DOHH2 (cell line): ENCODE results near the gene ABHD14A.

Experiments
- H3F3A ChIP-seq: fragments of 200-600 bp; sonication (generic), shearing (Covaris generic); 2 replicates; pipeline ENCODE4 v1.6.0; 2016; ENCODE audit warnings: antibody characterized with exemption, mild to moderate bottlenecking; ENCODE audit not compliant: control insufficient read depth, insufficient read depth
- H3K27ac ChIP-seq: fragments of 200-600 bp; sonication (generic); 2 replicates; pipeline ENCODE4 v1.5.1; 2014; ENCODE audit warnings: low read depth, mild to moderate bottlenecking, low read length, moderate library complexity
- H3K27me3 ChIP-seq: fragments of 200-600 bp; sonication (generic); 2 replicates; pipeline ENCODE4 v1.6.1; 2014; ENCODE audit warnings: mild to moderate bottlenecking, low read length, mixed read lengths; ENCODE audit not compliant: control insufficient read depth
- H3K36me3 ChIP-seq: fragments of 200-600 bp; sonication (generic); 2 replicates; pipeline ENCODE4 v1.6.1; 2014; ENCODE audit warnings: mild to moderate bottlenecking, low read length, moderate library complexity, mixed read lengths; ENCODE audit not compliant: control insufficient read depth
- H3K4me1 ChIP-seq: fragments of 200-600 bp; sonication (generic); 2 replicates; pipeline ENCODE4 v1.6.1; 2014; ENCODE audit warnings: mild to moderate bottlenecking, low read length, mixed read lengths; ENCODE audit not compliant: control insufficient read depth
- H3K4me2 ChIP-seq: fragments of 200-600 bp; sonication (generic); 2 replicates; pipeline ENCODE4 v1.6.0; 2014; ENCODE audit warnings: mild to moderate bottlenecking, low read length, moderate library complexity
- H3K4me3 ChIP-seq: fragments of 200-600 bp; sonication (generic); 2 replicates; pipeline ENCODE4 v1.5.1; 2014; ENCODE audit warnings: mild to moderate bottlenecking, low read length, mixed read lengths
- H3K79me2 ChIP-seq: fragments of 200-600 bp; sonication (generic); 2 replicates; pipeline ENCODE4 v1.6.1; 2014; ENCODE audit warnings: mild to moderate bottlenecking, low read length, mixed read lengths; ENCODE audit not compliant: control insufficient read depth
- H3K9me2 ChIP-seq: fragments of 200-600 bp; sonication (generic); replicated peaks from 2 replicates; pipeline ENCODE4 v1.6.1; 2014; ENCODE audit warnings: mild to moderate bottlenecking, low read length, mixed read lengths; ENCODE audit not compliant: control insufficient read depth
- H3K9me3 ChIP-seq: fragments of 200-600 bp; sonication (generic); 2 replicates; pipeline ENCODE4 v1.6.1; 2014; ENCODE audit warnings: antibody characterized with exemption, low read length, mixed read lengths; ENCODE audit not compliant: control insufficient read depth, insufficient read depth
- H4K20me1 ChIP-seq: fragments of 200-600 bp; sonication (generic); 2 replicates; pipeline ENCODE4 v1.6.0; 2014; ENCODE audit warnings: low read depth, mild to moderate bottlenecking, antibody characterized with exemption, low read length, moderate library complexity; ENCODE audit not compliant: control insufficient read depth, insufficient read depth
- CTCF ChIP-seq: fragments of 200-600 bp; sonication (generic); IDR thresholded peaks from one replicate; pipeline ENCODE4 v1.5.1; 2014; ENCODE audit warnings: antibody characterized with exemption, mild to moderate bottlenecking, low read depth, low read length; ENCODE audit not compliant: poor library complexity, severe bottlenecking
- EZH2phosphoT487 ChIP-seq: fragments of 200-600 bp; sonication (generic); IDR thresholded peaks from 2 replicates; pipeline ENCODE4 v1.6.1; 2017; ENCODE audit warnings: borderline replicate concordance, mild to moderate bottlenecking, antibody characterized with exemption, low read length, moderate library complexity, mixed read lengths

ABHD14A gene

GRCh38 chr3:51943451-51944391, 31.1 kb upstream of the ABHD14A start:
- Histone ChIP-seq H3K36me3 (peaks cover 16% of the 10 kb centered on the region), H3K27ac (no peak overlapping the region), H3F3A (no peaks in the 10 kb centered on the region), H3K4me2 (no peak overlapping the region), H3K9me2 (no peaks in the 10 kb centered on the region), H3K4me3 (no peak overlapping the region), H3K4me1 (peaks cover 29% of the 10 kb centered on the region), H3K27me3 (no peaks in the 10 kb centered on the region), H3K9me3 (no peaks in the 10 kb centered on the region), H3K79me2 (peaks cover 33% of the 10 kb centered on the region), H4K20me1 (no peaks in the 10 kb centered on the region)
- TF ChIP-seq CTCF (no peak), EZH2phosphoT487 (no peak)

GRCh38 chr3:51944451-51945021, 30.3 kb upstream of the ABHD14A start:
- Histone ChIP-seq H3K9me3 (no peaks in the 10 kb centered on the region), H3K4me1 (peaks cover 25% of the 10 kb centered on the region), H4K20me1 (no peaks in the 10 kb centered on the region), H3K79me2 (peaks cover 24% of the 10 kb centered on the region), H3K27me3 (no peaks in the 10 kb centered on the region), H3F3A (no peaks in the 10 kb centered on the region), H3K36me3 (peaks cover 9% of the 10 kb centered on the region), H3K27ac (no peak overlapping the region), H3K9me2 (no peaks in the 10 kb centered on the region), H3K4me3 (no peak overlapping the region), H3K4me2 (no peak overlapping the region)
- TF ChIP-seq EZH2phosphoT487: no peak
- no peak for TF ChIP-seq CTCF

GRCh38 chr3:51945031-51945840, 29.6 kb upstream of the ABHD14A start:
- Histone ChIP-seq H3K4me3 (no peak overlapping the region), H3F3A (no peaks in the 10 kb centered on the region), H3K27ac (no peak overlapping the region), H3K9me3 (no peaks in the 10 kb centered on the region), H3K79me2 (peaks cover 17% of the 10 kb centered on the region), H3K27me3 (no peaks in the 10 kb centered on the region), H4K20me1 (no peaks in the 10 kb centered on the region), H3K36me3 (peaks cover 2% of the 10 kb centered on the region), H3K4me2 (no peak overlapping the region), H3K9me2 (no peaks in the 10 kb centered on the region), H3K4me1 (peaks cover 18% of the 10 kb centered on the region)
- TF ChIP-seq CTCF (no peak), EZH2phosphoT487 (no peak)
